HG02798 (cell line): ENCODE results near the gene ZNF627.
"Not testable (repeated sequence)": the region's sequence is repeated elsewhere in the genome, so short reads cannot be mapped to it uniquely, and the experiment has no call there.

Experiments
- ATAC-seq: cut with Tn5 transposase; IDR thresholded peaks from one replicate; pipeline ENCODE4 v1.9.1; 2021; ENCODE audit warnings: mild to moderate bottlenecking; ENCODE audit not compliant: unreplicated experiment, poor library complexity

The ZNF627 gene

GRCh38 chr19:11573763-11574162, 23.5 kb upstream of the ZNF627 start:
- not testable (repeated sequence) for ATAC-seq

- no peak for ATAC-seq
Measured at GRCh38 chr19:11574689-11575088, 22.6 kb upstream of the ZNF627 start.

- ATAC-seq: no peak
Measured at GRCh38 chr19:11576227-11576626, 21.1 kb upstream of the ZNF627 start.

- ATAC-seq: no peak
Measured at GRCh38 chr19:11577451-11578257, 19.6 kb upstream of the ZNF627 start, which contains the start of gene ACP5. ACP5 (minus strand) TSS chr19:11577645; CDS start chr19:11577317, 328 bp downstream.

- no peak for ATAC-seq
Measured at GRCh38 chr19:11578258-11579142, 18.8 kb upstream of the ZNF627 start.

GRCh38 chr19:11580116-11580515, 17.2 kb upstream of the ZNF627 start:
- ATAC-seq: no peak

- ATAC-seq: peak; percentile 78
Measured at GRCh38 chr19:11581740-11582139, 15.5 kb upstream of the ZNF627 start.

- no peak for ATAC-seq
Measured at GRCh38 chr19:11586331-11586730, 11.0 kb upstream of the ZNF627 start.

- no peak for ATAC-seq
Measured at GRCh38 chr19:11587302-11587974, 9.8 kb upstream of the ZNF627 start.

GRCh38 chr19:11587975-11588631, 9.2 kb upstream of the ZNF627 start:
- no peak for ATAC-seq

- no peak for ATAC-seq
Measured at GRCh38 chr19:11594084-11594483, 3.2 kb upstream of the ZNF627 start.

- ATAC-seq: no peak
Measured at GRCh38 chr19:11596156-11596555, 1.1 kb upstream of the ZNF627 start.

- no peak for ATAC-seq
Measured at GRCh38 chr19:11598103-11598483, 810 bp downstream of the ZNF627 start.

GRCh38 chr19:11598746-11599145, 1.5 kb downstream of the ZNF627 start:
- no peak for ATAC-seq

- not testable (repeated sequence) for ATAC-seq
Measured at GRCh38 chr19:11599704-11600103, 2.4 kb downstream of the ZNF627 start.

GRCh38 chr19:11606484-11606883, 9.2 kb downstream of the ZNF627 start:
- ATAC-seq: no peak

- ATAC-seq: no peak
Measured at GRCh38 chr19:11611730-11612129, 14.4 kb downstream of the ZNF627 start.

- ATAC-seq: no peak
Measured at GRCh38 chr19:11612816-11613511, 15.7 kb downstream of the ZNF627 start.

- ATAC-seq: no peak
Measured at GRCh38 chr19:11617180-11618062, 20.1 kb downstream of the ZNF627 start.
